Suppressor macrophage treated with lipopolysaccharide for 1 hour (primary cell): ENCODE measurements around the gene REV3L.
"Not testable (repeated sequence)": the region's sequence is repeated elsewhere in the genome, so short reads cannot be mapped to it uniquely, and the experiment has no call there.

Experiments
- DNase-seq, 3 donors: peaks; one replicate each; pipeline ENCODE4 v3.0.0-alpha.2; 2020 to 2022

Gene REV3L

DNA sequence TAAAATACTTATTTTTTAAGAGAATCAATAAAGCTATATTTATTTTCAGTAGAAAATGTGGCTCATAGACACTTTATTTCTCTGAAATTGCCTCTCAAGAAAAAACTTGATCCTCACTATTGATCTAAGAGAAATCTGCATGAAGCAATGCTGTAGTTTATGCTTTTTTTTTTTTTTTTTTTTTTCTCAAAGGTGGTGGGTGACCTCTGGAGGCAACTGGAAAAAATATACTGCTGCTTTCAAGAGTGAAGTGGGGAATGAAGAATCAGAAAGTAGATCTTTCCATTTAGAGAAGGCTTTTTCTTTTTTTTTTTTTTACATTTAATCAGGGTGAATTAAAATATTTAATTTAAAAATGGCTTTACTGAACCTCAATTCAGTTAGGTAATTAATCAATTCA, 226.4 kb downstream of the REV3L start:
- DNase-seq, result peak in 1 of 3 donors; percentile 22

- not testable (repeated sequence) for DNase-seq
Observed at GRCh38 chr6:111255838-111256237, 227.2 kb downstream of the REV3L start.

- DNase-seq, result no peak
Observed at GRCh38 chr6:111254779-111255166, 228.2 kb downstream of the REV3L start.

DNA sequence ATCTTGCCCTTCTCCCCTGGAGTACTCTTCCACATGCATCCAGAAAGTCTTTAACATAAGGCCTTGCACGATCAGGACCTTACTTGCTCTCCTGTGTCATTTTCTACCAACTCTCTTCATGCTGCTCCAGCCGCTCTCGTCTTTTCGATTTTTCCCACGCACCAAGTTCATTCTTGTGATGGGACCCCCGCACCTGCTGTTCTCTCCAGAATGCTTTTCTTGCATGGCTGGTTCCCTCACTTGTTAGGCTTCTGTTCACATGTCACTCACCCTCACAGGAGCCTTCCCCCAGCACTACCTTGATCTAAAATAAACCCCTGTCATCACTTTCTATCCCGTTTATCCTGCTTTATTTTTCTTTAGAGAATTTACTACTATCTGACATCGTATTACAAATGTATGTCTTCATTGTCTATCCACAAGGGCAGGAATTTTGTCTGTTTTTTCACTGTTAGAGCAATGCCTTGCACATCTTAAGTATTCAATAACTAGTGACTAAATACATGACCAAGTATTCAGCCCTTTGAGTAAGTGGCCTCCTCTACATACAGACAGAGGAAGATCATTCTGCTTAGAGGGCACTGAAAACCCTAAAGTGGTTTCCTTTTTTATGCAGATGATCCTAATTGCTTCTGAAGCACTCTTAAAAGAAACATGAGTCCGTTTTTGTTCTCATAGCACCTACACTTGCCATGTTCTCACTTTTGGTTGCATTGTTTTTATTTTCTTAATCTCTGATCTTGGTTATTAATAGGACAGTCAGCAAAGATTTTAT, 228.8 kb downstream of the REV3L start:
- DNase-seq, result no peak

DNA sequence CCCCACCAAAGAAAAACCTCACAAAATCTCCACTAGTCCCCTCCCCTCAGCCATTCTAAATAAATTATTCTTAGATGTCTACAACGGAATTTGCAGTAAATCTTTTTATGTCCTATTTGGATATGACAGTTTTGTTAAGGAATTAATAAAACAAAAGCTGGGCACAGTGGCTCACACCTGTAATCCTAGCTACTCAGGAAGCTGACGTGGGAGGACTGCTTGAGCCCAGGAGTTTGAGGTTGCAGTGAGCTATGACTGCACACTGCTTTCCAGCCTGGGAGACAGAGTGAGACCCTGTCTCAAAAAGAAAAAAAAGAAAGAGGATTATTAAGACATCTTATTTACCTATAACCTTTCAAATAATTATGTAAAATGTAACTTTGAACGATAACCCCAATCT, 230.3 kb downstream of the REV3L start:
- no peak for DNase-seq

GRCh38 chr6:111250791-111251354, 232.1 kb downstream of the REV3L start:
- DNase-seq, result peak; percentile 28 to 67 (median 63)
